H1 (cell line): ENCODE results near the gene ZNF213. TPM values are rescaled to one million over a fixed set of nuclear protein-coding genes. Genes with fewer than 3 reads are reported as not detected.

Experiments used
- BRCA1 ChIP-seq: IDR thresholded peaks from 2 replicates; pipeline ENCODE4 v1.6.1; 2012; ENCODE audit warnings: low read depth, low read length, improper control_type of control experiment
- CHD2 ChIP-seq: IDR thresholded peaks from 2 replicates; pipeline ENCODE4 v1.6.1; 2012; ENCODE audit warnings: low read length, improper control_type of control experiment
- CTCF ChIP-seq, 3 experiments: IDR thresholded peaks; 1 replicate in 2 of 3; 2 replicates in 1 of 3; pipeline versions ENCODE4 v1.5.1 to v1.6.1; 2011; ENCODE audit warnings: low read length in 3 of 3, mild to moderate bottlenecking in 3 of 3, inconsistent platforms in 2 of 3, low read depth in 1 of 3, moderate library complexity in 1 of 3; ENCODE audit not compliant: insufficient read depth in 1 of 3; ENCODE audit errors: control extremely low read depth in 1 of 3
- E2F6 ChIP-seq: IDR thresholded peaks from 2 replicates; pipeline ENCODE4 v1.6.1; 2012; ENCODE audit warnings: inconsistent platforms
- GTF2F1 ChIP-seq: IDR thresholded peaks from 2 replicates; pipeline ENCODE4 v1.6.1; 2012; ENCODE audit warnings: low read depth, low read length, improper control_type of control experiment, borderline replicate concordance
- JUN ChIP-seq: IDR thresholded peaks from 2 replicates; pipeline ENCODE4 v1.6.1; 2011; ENCODE audit warnings: low read depth, mild to moderate bottlenecking, improper control_type of control experiment, low read length
- KDM1A ChIP-seq: fragments of 200-600, 300-600 bp; sonication (generic); IDR thresholded peaks from 2 replicates; pipeline ENCODE4 v1.7.1; 2016; ENCODE audit warnings: mild to moderate bottlenecking, low read length, borderline replicate concordance
- KDM5A ChIP-seq: fragments of 200-600 bp; IDR thresholded peaks from 2 replicates; pipeline ENCODE4 v1.7.1; 2012; ENCODE audit warnings: mild to moderate bottlenecking, low read length, inconsistent platforms, mixed read lengths
- MAFK ChIP-seq: IDR thresholded peaks from 2 replicates; pipeline ENCODE4 v1.6.1; 2012; ENCODE audit warnings: low read depth, mild to moderate bottlenecking, improper control_type of control experiment, low read length
- MAX ChIP-seq: IDR thresholded peaks from 2 replicates; pipeline ENCODE4 v1.6.1; 2012; ENCODE audit warnings: inconsistent platforms
- NRF1 ChIP-seq: IDR thresholded peaks from 2 replicates; pipeline ENCODE4 v1.6.1; 2011; ENCODE audit warnings: mild to moderate bottlenecking, low read depth, low read length, improper control_type of control experiment
- SAP30 ChIP-seq: fragments of 300-600 bp; sonication (generic); IDR thresholded peaks from 2 replicates; pipeline ENCODE4 v1.7.1; 2012; ENCODE audit warnings: low read length, moderate library complexity, mild to moderate bottlenecking, inconsistent platforms; ENCODE audit not compliant: insufficient read depth, insufficient replicate concordance
- SIN3A ChIP-seq, 2 experiments: IDR thresholded peaks in 1 of 2; conservative IDR thresholded peaks in 1 of 2; 2 replicates each; pipeline ENCODE4 v1.6.1; 2011 to 2012; ENCODE audit warnings: low read length in 2 of 2, improper control_type of control experiment in 1 of 2, low read depth in 1 of 2, mild to moderate bottlenecking in 1 of 2
- SIRT6 ChIP-seq: IDR thresholded peaks from one replicate; pipeline ENCODE4 v1.7.1; 2012; ENCODE audit warnings: low read length, inconsistent platforms
- SP4 ChIP-seq: IDR thresholded peaks from 2 replicates; pipeline ENCODE4 v1.6.1; 2012; ENCODE audit warnings: low read length, inconsistent platforms
- SRF ChIP-seq: IDR thresholded peaks from 2 replicates; pipeline ENCODE4 v1.6.1; 2011; ENCODE audit warnings: mild to moderate bottlenecking, low read depth, low read length, moderate library complexity
- SUZ12 ChIP-seq: fragments of 200-600 bp; sonication (generic); IDR thresholded peaks from 2 replicates; pipeline ENCODE4 v1.6.1; 2012; ENCODE audit warnings: mild to moderate bottlenecking, inconsistent platforms, low read length, moderate library complexity, mixed read lengths
- TAF1 ChIP-seq: IDR thresholded peaks from 2 replicates; pipeline ENCODE4 v1.6.1; 2011; ENCODE audit warnings: mild to moderate bottlenecking, low read depth, low read length
- TBP ChIP-seq: IDR thresholded peaks from 2 replicates; pipeline ENCODE4 v1.6.1; 2011; ENCODE audit warnings: low read depth, low read length, improper control_type of control experiment
- TEAD4 ChIP-seq: IDR thresholded peaks from 2 replicates; pipeline ENCODE4 v1.6.1; 2012; ENCODE audit warnings: low read depth, low read length, inconsistent platforms, mixed read lengths
- ZNF274 ChIP-seq: IDR thresholded peaks from 2 replicates; pipeline ENCODE4 v1.7.0; 2012; ENCODE audit warnings: low read length, borderline replicate concordance; ENCODE audit errors: extremely low read depth
- polyA plus RNA-seq, 7 experiments: library from polyadenylated mRNA; depleted of rRNA in 3 of 7; stranded (reverse) in 5 of 7; unstranded in 2 of 7; fragments of >200 nt in 5 of 7; fragments of 200-250 nt in 2 of 7; gene quantifications; 1 replicate in 5 of 7; 2 replicates in 1 of 7; 4 replicates in 1 of 7; pipeline versions ENCODE4 v1.2.1 to v1.2.3, GENCODE V29; 2011 to 2013; ENCODE audit warnings: missing spikeins in 2 of 7, mixed read lengths in 2 of 7
- total RNA-seq: library from RNA; stranded (reverse); fragmentation: NEBNext Ultra II Directional; extraction: Animal tissue kit (Norgen Biotek cat#: 25700); gene quantifications from 2 replicates; pipeline ENCODE4 v1.2.1, GENCODE V29; 2021

Gene ZNF213
- total and polyA plus RNA-seq, 2 of the 8 experiments (the other 6 are each of a cell fraction or from before 2014, with no cell fraction given) = 1.6 to 6.9 TPM

- no peak for TF ChIP-seq CHD2
- no peak for TF ChIP-seq SAP30
- no peak for TF ChIP-seq CTCF (IDR thresholded peaks at IDR 0.05; ENCODE audit: control extremely low read depth in 1 of 3, insufficient read depth in 1 of 3, low read depth in 1 of 3, low read length in 3 of 3)
- no peak for TF ChIP-seq TAF1
- TF ChIP-seq ZNF274 = no peak
- peak; percentile 24; the same call in 1 of the 2 replicates for TF ChIP-seq NRF1
- TF ChIP-seq TBP = peak; percentile 98
- 0 out of 2 replicates have a peak, but pooled peaks have one; percentile 67 for TF ChIP-seq SP4
- no peak for TF ChIP-seq SIRT6
- no peak for TF ChIP-seq E2F6
- 0 out of 2 replicates have a peak, but pooled peaks have one; percentile 44 for TF ChIP-seq TEAD4
- TF ChIP-seq KDM1A = no peak
- no peak for TF ChIP-seq SUZ12
- no peak for TF ChIP-seq BRCA1
- no peak for TF ChIP-seq KDM5A
- TF ChIP-seq MAFK = no peak
- no peak for TF ChIP-seq GTF2F1
- no peak for TF ChIP-seq JUN
- TF ChIP-seq SRF = no peak
- no peak for TF ChIP-seq MAX
- TF ChIP-seq SIN3A (conservative IDR thresholded peaks at IDR 0.05 in 1 of 2, IDR thresholded peaks at IDR 0.05 in 1 of 2; ENCODE audit: low read depth in 1 of 2, low read length in 2 of 2) = no peak
Observed at GRCh38 chr16:3187798-3188674, 53.2 kb downstream of the ZNF213 start, which contains the start of gene OR1F1 (continued).
